ENCODE data around the gene PLK3.
A peak's percentile ranks its signal among the peaks of the same experiment; 100 is the strongest.
"Not testable (repeated sequence)": the region's sequence is repeated elsewhere in the genome, so short reads cannot be mapped to it uniquely, and the experiment has no call there.

The PLK3 gene

GRCh38 chr1:44810101-44810761 lies 10.1 kb downstream of the PLK3 start:
- DNase-seq: no peak

- not testable (repeated sequence) for DNase-seq
Observed at GRCh38 chr1:44810762-44811105, 10.6 kb downstream of the PLK3 start.

GRCh38 chr1:44811234-44811633 lies 11.1 kb downstream of the PLK3 start:
- no peak for DNase-seq

- no peak for DNase-seq
Observed at GRCh38 chr1:44812822-44813543, 12.8 kb downstream of the PLK3 start.

GRCh38 chr1:44815926-44816325 lies 15.7 kb downstream of the PLK3 start:
- DNase-seq: not testable (repeated sequence)

GRCh38 chr1:44817307-44817706 lies 17.1 kb downstream of the PLK3 start:
- no peak for DNase-seq

GRCh38 chr1:44817771-44818495 lies 17.8 kb downstream of the PLK3 start:
- DNase-seq: no peak

GRCh38 chr1:44819196-44819607 lies 19.0 kb downstream of the PLK3 start:
- DNase-seq: peak in 1 of 2 experiments; percentile 50

- peak; percentile 64 to 85 for DNase-seq
Observed at GRCh38 chr1:44819608-44820327, 19.6 kb downstream of the PLK3 start.

GRCh38 chr1:44820328-44821239 lies 20.4 kb downstream of the PLK3 start:
- no peak for DNase-seq

- no peak for DNase-seq
Observed at GRCh38 chr1:44821240-44821715, 21.1 kb downstream of the PLK3 start.

GRCh38 chr1:44822131-44822701 lies 22.0 kb downstream of the PLK3 start:
- DNase-seq: no peak

GRCh38 chr1:44822981-44823451 lies 22.8 kb downstream of the PLK3 start:
- DNase-seq: no peak

GRCh38 chr1:44824392-44824791 lies 24.2 kb downstream of the PLK3 start:
- DNase-seq: not testable (repeated sequence)

GRCh38 chr1:44826375-44827196 lies 26.4 kb downstream of the PLK3 start:
- DNase-seq: no peak

GRCh38 chr1:44827197-44828002 lies 27.2 kb downstream of the PLK3 start:
- no peak for DNase-seq

- DNase-seq: no peak
Observed at GRCh38 chr1:44828003-44828651, 27.9 kb downstream of the PLK3 start.

- DNase-seq: no peak
Observed at GRCh38 chr1:44828841-44829440, 28.8 kb downstream of the PLK3 start.
